GM23338 (cell line): ENCODE measurements around the gene TDRD1. TPM values are rescaled to one million over a fixed set of nuclear protein-coding genes. Genes with fewer than 3 reads are reported as not detected.

Experiments used
- ATAC-seq: fragments of 200-7000 bp; cut with Tn5 transposase; 3 replicates; pipeline ENCODE4 v1.9.1; 2020
- DNase-seq: peaks from one replicate; pipeline ENCODE4 v3.0.0-alpha.2; 2015; ENCODE audit warnings: low spot score
- H2AFZ ChIP-seq: fragments of 200-600 bp; sonication (generic); 2 replicates; pipeline ENCODE4 v1.8.0; 2016; ENCODE audit warnings: antibody characterized with exemption, mild to moderate bottlenecking, moderate library complexity
- H3F3A ChIP-seq: fragments of 200-600 bp; sonication (generic); replicated peaks from 2 replicates; pipeline ENCODE4 v1.8.0; 2017; ENCODE audit warnings: antibody characterized with exemption, mixed run types, low read depth
- H3K27ac ChIP-seq: fragments of 200-600 bp; sonication (generic); 2 replicates; pipeline ENCODE4 v1.6.1; 2016; ENCODE audit warnings: low read depth
- H3K27me3 ChIP-seq: fragments of 200-600 bp; sonication (generic); 2 replicates; pipeline ENCODE4 v1.8.0; 2016; ENCODE audit warnings: mild to moderate bottlenecking, mixed run types, moderate library complexity; ENCODE audit not compliant: insufficient read depth
- H3K36me3 ChIP-seq: fragments of 200-600 bp; sonication (generic); 2 replicates; pipeline ENCODE4 v1.8.0; 2016; ENCODE audit warnings: mild to moderate bottlenecking; ENCODE audit not compliant: insufficient read depth
- H3K4me1 ChIP-seq: fragments of 200-600 bp; sonication (generic); 2 replicates; pipeline ENCODE4 v1.8.0; 2016; ENCODE audit warnings: mild to moderate bottlenecking, moderate library complexity; ENCODE audit not compliant: insufficient read depth
- H3K4me2 ChIP-seq: fragments of 200-600 bp; sonication (generic); 2 replicates; pipeline ENCODE4 v1.7.1; 2017; ENCODE audit warnings: mixed run types
- H3K4me3 ChIP-seq: fragments of 200-600 bp; sonication (generic); 2 replicates; pipeline ENCODE4 v1.6.1; 2016; ENCODE audit warnings: mixed run types
- H3K79me2 ChIP-seq: fragments of 200-600 bp; sonication (generic); replicated peaks from 2 replicates; pipeline ENCODE4 v1.8.0; 2017; ENCODE audit warnings: mild to moderate bottlenecking; ENCODE audit not compliant: insufficient read depth
- H3K9me2 ChIP-seq: fragments of 200-600 bp; sonication (generic); 2 replicates; pipeline ENCODE4 v1.8.0; 2017; ENCODE audit not compliant: insufficient read depth
- H4K20me1 ChIP-seq: fragments of 200-600 bp; sonication (generic); replicated peaks from 2 replicates; pipeline ENCODE4 v1.8.0; 2017; ENCODE audit warnings: mild to moderate bottlenecking; ENCODE audit not compliant: insufficient read depth
- H3K27ac Mint-ChIP-seq: 2 replicates; pipeline ENCODE4 v1.8.0; 2020; ENCODE audit warnings: inconsistent platforms, mild to moderate bottlenecking, moderate library complexity, mixed read lengths
- H3K27me3 Mint-ChIP-seq: 3 replicates; pipeline ENCODE4 v1.8.0; 2022; ENCODE audit warnings: low read depth, mild to moderate bottlenecking, moderate library complexity, mixed read lengths, inconsistent platforms; ENCODE audit not compliant: insufficient read depth, poor library complexity
- H3K36me3 Mint-ChIP-seq: 3 replicates; pipeline ENCODE4 v1.8.0; 2021; ENCODE audit warnings: low read depth, mild to moderate bottlenecking, inconsistent platforms, moderate library complexity, mixed read lengths
- H3K4me1 Mint-ChIP-seq: 3 replicates; pipeline ENCODE4 v1.8.0; 2020; ENCODE audit warnings: mild to moderate bottlenecking, inconsistent platforms, mixed read lengths
- H3K4me3 Mint-ChIP-seq: 3 replicates; pipeline ENCODE4 v1.8.0; 2021; ENCODE audit warnings: moderate library complexity, mild to moderate bottlenecking, inconsistent platforms, mixed read lengths
- H3K9me3 Mint-ChIP-seq: 3 replicates; pipeline ENCODE4 v1.8.0; 2020; ENCODE audit warnings: moderate library complexity, mild to moderate bottlenecking, inconsistent platforms, mixed read lengths
- CTCF ChIP-seq, 2 experiments: fragments of 200-600 bp in 1 of 2; sonication (generic) in 1 of 2; conservative IDR thresholded peaks; 2 replicates each; pipeline versions ENCODE4 v1.5.1 to v1.6.1; 2016 to 2017; ENCODE audit warnings: antibody characterized with exemption in 2 of 2, low read depth in 2 of 2, mild to moderate bottlenecking in 2 of 2, moderate library complexity in 1 of 2
- ETS1 ChIP-seq: IDR thresholded peaks from 2 replicates; pipeline ENCODE4 v1.6.1; 2016; ENCODE audit warnings: antibody characterized with exemption
- EZH2 ChIP-seq: fragments of 200-600 bp; sonication (generic); IDR thresholded peaks from one replicate; pipeline ENCODE4 v1.8.0; 2017; ENCODE audit warnings: antibody characterized with exemption, mild to moderate bottlenecking, low read depth; ENCODE audit not compliant: unreplicated experiment
- EZH2phosphoT487 ChIP-seq: fragments of 200-600 bp; sonication (generic); IDR thresholded peaks from one replicate; pipeline ENCODE4 v1.8.1; 2018; ENCODE audit warnings: antibody characterized with exemption; ENCODE audit not compliant: unreplicated experiment
- JUNB ChIP-seq: IDR thresholded peaks from one replicate; pipeline ENCODE4 v1.6.1; 2016; ENCODE audit warnings: antibody characterized with exemption; ENCODE audit not compliant: unreplicated experiment
- NANOG ChIP-seq: IDR thresholded peaks from 2 replicates; pipeline ENCODE4 v1.6.1; 2016; ENCODE audit warnings: antibody characterized with exemption, borderline replicate concordance
- POLR2AphosphoS5 ChIP-seq: IDR thresholded peaks from 2 replicates; pipeline ENCODE4 v1.6.1; 2016; ENCODE audit warnings: antibody characterized with exemption, low read depth
- REST ChIP-seq: IDR thresholded peaks from one replicate; pipeline ENCODE4 v1.6.1; 2018; ENCODE audit warnings: antibody characterized with exemption; ENCODE audit not compliant: unreplicated experiment
- polyA plus RNA-seq: library from polyadenylated mRNA; unstranded; fragments of >200 nt; fragmentation: Nextera tagmentation; extraction: Ambion mirVana; gene quantifications from 2 replicates; pipeline ENCODE4 v1.2.1, GENCODE V29; 2016
- total RNA-seq: library from RNA; depleted of rRNA; stranded (reverse); fragments of >200 nt; shearing (Covaris generic); gene quantifications from 2 replicates; pipeline ENCODE4 v1.2.3, GENCODE V29; 2014

TDRD1 gene
- total and polyA plus RNA-seq, 2 experiments from 2014 or later: 0.52 to 1.5 TPM

- TF ChIP-seq ETS1 (no peak), CTCF (conservative IDR thresholded peaks at IDR 0.05; ENCODE audit: low read depth in 2 of 2) (no peak), REST (no peak), NANOG (no peak), EZH2phosphoT487 (no peak), EZH2 (no peak), POLR2AphosphoS5 (no peak)
Measured at GRCh38 chr10:114202812-114203211, 23.7 kb downstream of the TDRD1 start (continued).

GRCh38 chr10:114206902-114207301, 27.7 kb downstream of the TDRD1 start:
- H3K79me2 ChIP-seq: no peaks in the 10 kb centered on the region
- H2AFZ ChIP-seq: no peak overlapping the region
- no peak overlapping the region for H3K27ac ChIP-seq
- H3K4me1 Mint-ChIP-seq: no peaks in the 10 kb centered on the region; the same call in 2 of the 3 replicates
- H3K4me1 ChIP-seq: no peaks in the 10 kb centered on the region
- H3K4me3 Mint-ChIP-seq: no peak overlapping the region
- H3K9me2 ChIP-seq: no peaks in the 10 kb centered on the region
- H3F3A ChIP-seq: no peaks in the 10 kb centered on the region
- DNase-seq (no peak), ATAC-seq (no peak)
- no peaks in the 10 kb centered on the region for H3K36me3 ChIP-seq
- H3K27ac Mint-ChIP-seq: no peak overlapping the region
- H3K9me3 Mint-ChIP-seq: no peaks in the 10 kb centered on the region
- H3K27me3 Mint-ChIP-seq: no peaks in the 10 kb centered on the region
- no peak overlapping the region for H3K4me2 ChIP-seq
- no peaks in the 10 kb centered on the region for H3K27me3 ChIP-seq
- TF ChIP-seq JUNB (no peak), NANOG (no peak)
- no peaks in the 10 kb centered on the region for H4K20me1 ChIP-seq
- no peaks in the 10 kb centered on the region for H3K36me3 Mint-ChIP-seq
- no peak overlapping the region for H3K4me3 ChIP-seq
